A549 (cell line): ENCODE measurements around the gene SELL.

ENCODE experiments used
- EP300 ChIP-seq, 2 experiments: fragments of >200 bp; sonication (Bioruptor Twin); formaldehyde crosslinking; IDR thresholded peaks; 2 replicates in 1 of 2; 3 replicates in 1 of 2; pipeline ENCODE4 v1.6.1; 2016 to 2017
- HDAC2 ChIP-seq: fragments of 200-600 bp; sonication (generic); IDR thresholded peaks from 2 replicates; pipeline ENCODE4 v1.6.1; 2016
- HEYL ChIP-seq: fragments of 250-450 bp; sonication (Bioruptor Pico); IDR thresholded peaks from 2 replicates; pipeline ENCODE4 v1.8.0; 2021; ENCODE audit warnings: mild to moderate bottlenecking, moderate library complexity
- HOXA7 ChIP-seq: fragments of 250-450 bp; sonication (Bioruptor Pico); IDR thresholded peaks from 2 replicates; pipeline ENCODE4 v1.5.0; 2020; ENCODE audit warnings: mild to moderate bottlenecking, moderate library complexity
- NR3C1 ChIP-seq: fragments of >200 bp; sonication (Bioruptor Twin); formaldehyde crosslinking; IDR thresholded peaks from 3 replicates; pipeline ENCODE4 v1.6.1; 2017
- POLR2A ChIP-seq: IDR thresholded peaks from 2 replicates; pipeline ENCODE4 v1.6.1; 2012; ENCODE audit warnings: mild to moderate bottlenecking, low read length
- TF ChIP-seq, protein P1 (sequence below): fragments of >200 bp; sonication (Bioruptor Twin); formaldehyde crosslinking; IDR thresholded peaks from 3 replicates; pipeline ENCODE4 v1.5.1; 2016
- TF ChIP-seq, protein P2 (sequence below): fragments of 200-600 bp; sonication (generic); IDR thresholded peaks from 2 replicates; pipeline ENCODE4 v1.6.1; 2016; ENCODE audit warnings: antibody characterized with exemption, mild to moderate bottlenecking, moderate library complexity

DNA sequence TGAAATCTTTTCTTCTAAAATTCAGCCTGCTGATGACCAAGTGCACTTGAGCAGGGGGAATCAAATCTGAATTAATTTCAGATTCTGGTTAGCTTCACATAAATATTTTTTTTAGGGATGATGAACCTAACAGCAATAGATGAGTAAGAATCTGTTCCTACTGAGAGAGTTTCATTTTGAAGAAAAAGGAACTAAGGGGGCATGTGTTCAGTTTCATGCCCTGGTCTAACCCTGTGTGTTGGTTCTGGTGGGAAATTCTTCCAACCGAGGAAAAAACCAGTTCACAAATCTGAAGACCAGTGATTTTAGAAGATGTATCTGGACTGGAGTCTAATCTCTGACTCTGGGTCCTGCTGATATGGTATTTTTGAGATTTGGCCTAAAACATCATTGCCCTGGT lies 13.7 kb downstream of the SELL start:
- TF ChIP-seq, protein P1, sequence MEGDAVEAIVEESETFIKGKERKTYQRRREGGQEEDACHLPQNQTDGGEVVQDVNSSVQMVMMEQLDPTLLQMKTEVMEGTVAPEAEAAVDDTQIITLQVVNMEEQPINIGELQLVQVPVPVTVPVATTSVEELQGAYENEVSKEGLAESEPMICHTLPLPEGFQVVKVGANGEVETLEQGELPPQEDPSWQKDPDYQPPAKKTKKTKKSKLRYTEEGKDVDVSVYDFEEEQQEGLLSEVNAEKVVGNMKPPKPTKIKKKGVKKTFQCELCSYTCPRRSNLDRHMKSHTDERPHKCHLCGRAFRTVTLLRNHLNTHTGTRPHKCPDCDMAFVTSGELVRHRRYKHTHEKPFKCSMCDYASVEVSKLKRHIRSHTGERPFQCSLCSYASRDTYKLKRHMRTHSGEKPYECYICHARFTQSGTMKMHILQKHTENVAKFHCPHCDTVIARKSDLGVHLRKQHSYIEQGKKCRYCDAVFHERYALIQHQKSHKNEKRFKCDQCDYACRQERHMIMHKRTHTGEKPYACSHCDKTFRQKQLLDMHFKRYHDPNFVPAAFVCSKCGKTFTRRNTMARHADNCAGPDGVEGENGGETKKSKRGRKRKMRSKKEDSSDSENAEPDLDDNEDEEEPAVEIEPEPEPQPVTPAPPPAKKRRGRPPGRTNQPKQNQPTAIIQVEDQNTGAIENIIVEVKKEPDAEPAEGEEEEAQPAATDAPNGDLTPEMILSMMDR, result no peak
- no peak for TF ChIP-seq NR3C1
- TF ChIP-seq HOXA7, result no peak
- TF ChIP-seq POLR2A, result no peak
- TF ChIP-seq, protein P2, sequence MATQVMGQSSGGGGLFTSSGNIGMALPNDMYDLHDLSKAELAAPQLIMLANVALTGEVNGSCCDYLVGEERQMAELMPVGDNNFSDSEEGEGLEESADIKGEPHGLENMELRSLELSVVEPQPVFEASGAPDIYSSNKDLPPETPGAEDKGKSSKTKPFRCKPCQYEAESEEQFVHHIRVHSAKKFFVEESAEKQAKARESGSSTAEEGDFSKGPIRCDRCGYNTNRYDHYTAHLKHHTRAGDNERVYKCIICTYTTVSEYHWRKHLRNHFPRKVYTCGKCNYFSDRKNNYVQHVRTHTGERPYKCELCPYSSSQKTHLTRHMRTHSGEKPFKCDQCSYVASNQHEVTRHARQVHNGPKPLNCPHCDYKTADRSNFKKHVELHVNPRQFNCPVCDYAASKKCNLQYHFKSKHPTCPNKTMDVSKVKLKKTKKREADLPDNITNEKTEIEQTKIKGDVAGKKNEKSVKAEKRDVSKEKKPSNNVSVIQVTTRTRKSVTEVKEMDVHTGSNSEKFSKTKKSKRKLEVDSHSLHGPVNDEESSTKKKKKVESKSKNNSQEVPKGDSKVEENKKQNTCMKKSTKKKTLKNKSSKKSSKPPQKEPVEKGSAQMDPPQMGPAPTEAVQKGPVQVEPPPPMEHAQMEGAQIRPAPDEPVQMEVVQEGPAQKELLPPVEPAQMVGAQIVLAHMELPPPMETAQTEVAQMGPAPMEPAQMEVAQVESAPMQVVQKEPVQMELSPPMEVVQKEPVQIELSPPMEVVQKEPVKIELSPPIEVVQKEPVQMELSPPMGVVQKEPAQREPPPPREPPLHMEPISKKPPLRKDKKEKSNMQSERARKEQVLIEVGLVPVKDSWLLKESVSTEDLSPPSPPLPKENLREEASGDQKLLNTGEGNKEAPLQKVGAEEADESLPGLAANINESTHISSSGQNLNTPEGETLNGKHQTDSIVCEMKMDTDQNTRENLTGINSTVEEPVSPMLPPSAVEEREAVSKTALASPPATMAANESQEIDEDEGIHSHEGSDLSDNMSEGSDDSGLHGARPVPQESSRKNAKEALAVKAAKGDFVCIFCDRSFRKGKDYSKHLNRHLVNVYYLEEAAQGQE, result no peak
- no peak for TF ChIP-seq EP300 (IDR thresholded peaks at IDR 0.05)
- TF ChIP-seq HEYL (CRISPR knock-in tag), result no peak
- no peak for TF ChIP-seq HDAC2
